Hepatocyte (in vitro differentiated cells): ENCODE data around the gene DEPP1. TPM values are rescaled to one million over a fixed set of nuclear protein-coding genes. Genes with fewer than 3 reads are reported as not detected.

ENCODE experiments used
- DNase-seq: peaks from one replicate; pipeline ENCODE4 v3.0.0-alpha.2; 2016; ENCODE audit warnings: low spot score
- H2AFZ ChIP-seq: fragments of 200-600 bp; sonication (generic); 2 replicates; pipeline ENCODE4 v1.6.0; 2016; ENCODE audit warnings: antibody characterized with exemption, mild to moderate bottlenecking
- H3K27ac ChIP-seq: fragments of 200-600 bp; sonication (generic); 2 replicates; pipeline ENCODE4 v1.5.1; 2016; ENCODE audit warnings: mild to moderate bottlenecking
- H3K27me3 ChIP-seq: fragments of 200-600 bp; sonication (generic); 2 replicates; pipeline ENCODE4 v1.6.1; 2016
- H3K36me3 ChIP-seq: fragments of 200-600 bp; sonication (generic); replicated peaks from 2 replicates; pipeline ENCODE4 v1.5.1; 2016; ENCODE audit warnings: low read depth; ENCODE audit not compliant: insufficient read depth
- H3K4me1 ChIP-seq: fragments of 200-600 bp; sonication (generic); 2 replicates; pipeline ENCODE4 v1.5.1; 2016; ENCODE audit warnings: mild to moderate bottlenecking, moderate library complexity; ENCODE audit not compliant: insufficient read depth
- H3K4me2 ChIP-seq: fragments of 200-600 bp; sonication (generic); 2 replicates; pipeline ENCODE4 v1.6.0; 2016
- H3K4me3 ChIP-seq: fragments of 200-600 bp; sonication (generic); 2 replicates; pipeline ENCODE4 v1.5.1; 2016; ENCODE audit warnings: mild to moderate bottlenecking
- H3K79me2 ChIP-seq: fragments of 200-600 bp; sonication (generic); 2 replicates; pipeline ENCODE4 v1.6.0; 2017; ENCODE audit warnings: mild to moderate bottlenecking
- H3K9me2 ChIP-seq: fragments of 200-600 bp; sonication (generic); replicated peaks from 2 replicates; pipeline ENCODE4 v1.6.0; 2017; ENCODE audit warnings: mild to moderate bottlenecking; ENCODE audit not compliant: insufficient read depth
- H3K9me3 ChIP-seq: fragments of 200-600 bp; sonication (generic); 2 replicates; pipeline ENCODE4 v1.5.1; 2016; ENCODE audit warnings: low read depth, mild to moderate bottlenecking
- H4K20me1 ChIP-seq: fragments of 200-600 bp; sonication (generic); 2 replicates; pipeline ENCODE4 v1.6.0; 2016; ENCODE audit warnings: mild to moderate bottlenecking; ENCODE audit not compliant: insufficient read depth, poor library complexity, severe bottlenecking
- CTCF ChIP-seq: fragments of 200-600 bp; sonication (generic); IDR thresholded peaks from 2 replicates; pipeline ENCODE4 v1.5.1; 2016; ENCODE audit warnings: antibody characterized with exemption, mild to moderate bottlenecking; ENCODE audit not compliant: poor library complexity
- EZH2 ChIP-seq: fragments of 200-600 bp; sonication (generic); IDR thresholded peaks from 2 replicates; pipeline ENCODE4 v1.6.1; 2016; ENCODE audit warnings: antibody characterized with exemption, mild to moderate bottlenecking, borderline replicate concordance
- EZH2phosphoT487 ChIP-seq: fragments of 200-600 bp; sonication (generic); IDR thresholded peaks from one replicate; pipeline ENCODE4 v1.6.1; 2018; ENCODE audit warnings: antibody characterized with exemption, mild to moderate bottlenecking, low read depth, moderate library complexity; ENCODE audit not compliant: unreplicated experiment, severe bottlenecking
- WGBS: methylation state at CpG from one replicate; pipeline ENCODE4 v1.1.6; 2016; ENCODE audit warnings: low lambda C conversion rate; ENCODE audit errors: missing lambda C conversion rate; 5-methylcytosine and 5-hydroxymethylcytosine counted together
- polyA plus RNA-seq: library from polyadenylated mRNA; unstranded; fragments of >200 nt; fragmentation: Nextera tagmentation; extraction: Ambion mirVana; gene quantifications from 2 replicates; pipeline ENCODE4 v1.2.1, GENCODE V29; 2016
- total RNA-seq: library from RNA; depleted of rRNA; stranded (reverse); fragments of >200 nt; gene quantifications from 2 replicates; pipeline ENCODE4 v1.2.3, GENCODE V29; 2014

DEPP1 gene
- total and polyA plus RNA-seq, 2 experiments from 2014 or later = 30.6 to 54.7 TPM

GRCh38 chr10:44958898-44959246 lies 19.7 kb downstream of the DEPP1 start:
- peak overlapping the region; percentile 97 for H3K27ac ChIP-seq
- no peaks in the 10 kb centered on the region for H3K36me3 ChIP-seq
- no peaks in the 10 kb centered on the region for H3K9me3 ChIP-seq
- DNase-seq = no peak
- H3K4me2 ChIP-seq = peak overlapping the region; percentile 80
- H4K20me1 ChIP-seq = no peaks in the 10 kb centered on the region
- H3K4me1 ChIP-seq = peaks cover 37% of the 10 kb centered on the region
- peak overlapping the region; percentile 71 for H2AFZ ChIP-seq
- no peaks in the 10 kb centered on the region for H3K9me2 ChIP-seq
- H3K79me2 ChIP-seq = peaks cover 23% of the 10 kb centered on the region
- peak overlapping the region; percentile 69 for H3K4me3 ChIP-seq
- 4% methylated on average over 6 of the region's 6 CpGs for WGBS
- TF ChIP-seq EZH2 (no peak), CTCF (no peak), EZH2phosphoT487 (no peak)
- H3K27me3 ChIP-seq = no peaks in the 10 kb centered on the region

- no peaks in the 10 kb centered on the region for H3K9me2 ChIP-seq
- 27% methylated on average over 5 of the region's 5 CpGs for WGBS
- no peak for TF ChIP-seq EZH2phosphoT487
- no peak for TF ChIP-seq CTCF
- no peak for TF ChIP-seq EZH2
- H2AFZ ChIP-seq = no peak overlapping the region
- H3K4me2 ChIP-seq = peak overlapping the region; percentile 80
- peak overlapping the region; percentile 97 for H3K27ac ChIP-seq
- H3K4me3 ChIP-seq = peak overlapping the region; percentile 69
- H4K20me1 ChIP-seq = no peaks in the 10 kb centered on the region
- peaks cover 23% of the 10 kb centered on the region for H3K79me2 ChIP-seq
- H3K27me3 ChIP-seq = no peaks in the 10 kb centered on the region
- H3K4me1 ChIP-seq = peaks cover 32% of the 10 kb centered on the region
- H3K9me3 ChIP-seq = no peaks in the 10 kb centered on the region
- peak; percentile 62 for DNase-seq
- H3K36me3 ChIP-seq = no peaks in the 10 kb centered on the region
These were observed 20.3 kb downstream of the DEPP1 start for GRCh38 chr10:44958196-44958897.

- Histone ChIP-seq H3K9me2 (no peaks in the 10 kb centered on the region), H3K4me1 (peaks cover 28% of the 10 kb centered on the region), H2AFZ (no peak overlapping the region), H3K9me3 (no peaks in the 10 kb centered on the region), H3K27ac (no peak overlapping the region), H3K79me2 (peaks cover 23% of the 10 kb centered on the region), H3K4me3 (no peak overlapping the region), H3K36me3 (no peaks in the 10 kb centered on the region), H3K27me3 (no peaks in the 10 kb centered on the region), H3K4me2 (peak overlapping the region; percentile 80), H4K20me1 (no peaks in the 10 kb centered on the region)
- TF ChIP-seq CTCF (no peak), EZH2phosphoT487 (no peak), EZH2 (no peak)
- no peak for DNase-seq
- WGBS = 95% methylated on average over 3 of the region's 4 CpGs
These were observed 21.6 kb downstream of the DEPP1 start for GRCh38 chr10:44956717-44957706.
